Right ventricle myocardium superior (tissue), 1 donor: ENCODE measurements around the gene IBA57. TPM values are rescaled to one million over a fixed set of nuclear protein-coding genes. Genes with fewer than 3 reads are reported as not detected.
"Not testable (repeated sequence)": the region's sequence is repeated elsewhere in the genome, so short reads cannot be mapped to it uniquely, and the experiment has no call there.

Source experiments
- ATAC-seq: fragments of 200-7000 bp; cut with Tn5 transposase; one replicate; pipeline ENCODE4 v1.9.1; 2020; ENCODE audit warnings: mild to moderate bottlenecking; ENCODE audit not compliant: poor library complexity
- DNase-seq: peaks from one replicate; pipeline ENCODE4 v3.0.0-alpha.2; 2020
- intact Hi-C: fragments of 100-400 bp; cut with DNase I; formaldehyde crosslinking; loops from one replicate; pipeline ENCODE4 v1.11.2; 2022
- total RNA-seq: library from RNA; stranded (reverse); fragmentation: NEBNext Ultra II Directional; extraction: Animal tissue kit (Norgen Biotek cat#: 25700); gene quantifications from one replicate; pipeline ENCODE4 v1.2.1, GENCODE V29; 2021
- donor health status: DM: no; HTN: yes; CAD: no; lungs with severe emphysema.

IBA57 gene
- total RNA-seq, 1 donor from 2014 or later: 14.8 TPM

GRCh38 chr1:228216371-228217320 lies 51.0 kb downstream of the IBA57 start:
- ATAC-seq (peak; percentile 45), DNase-seq (peak; percentile 66)
- intact Hi-C loops: no loop called here

- intact Hi-C loops: no loop called here
- ATAC-seq (no peak), DNase-seq (no peak)
Observed at GRCh38 chr1:228217551-228218344, 52.1 kb downstream of the IBA57 start.

DNA sequence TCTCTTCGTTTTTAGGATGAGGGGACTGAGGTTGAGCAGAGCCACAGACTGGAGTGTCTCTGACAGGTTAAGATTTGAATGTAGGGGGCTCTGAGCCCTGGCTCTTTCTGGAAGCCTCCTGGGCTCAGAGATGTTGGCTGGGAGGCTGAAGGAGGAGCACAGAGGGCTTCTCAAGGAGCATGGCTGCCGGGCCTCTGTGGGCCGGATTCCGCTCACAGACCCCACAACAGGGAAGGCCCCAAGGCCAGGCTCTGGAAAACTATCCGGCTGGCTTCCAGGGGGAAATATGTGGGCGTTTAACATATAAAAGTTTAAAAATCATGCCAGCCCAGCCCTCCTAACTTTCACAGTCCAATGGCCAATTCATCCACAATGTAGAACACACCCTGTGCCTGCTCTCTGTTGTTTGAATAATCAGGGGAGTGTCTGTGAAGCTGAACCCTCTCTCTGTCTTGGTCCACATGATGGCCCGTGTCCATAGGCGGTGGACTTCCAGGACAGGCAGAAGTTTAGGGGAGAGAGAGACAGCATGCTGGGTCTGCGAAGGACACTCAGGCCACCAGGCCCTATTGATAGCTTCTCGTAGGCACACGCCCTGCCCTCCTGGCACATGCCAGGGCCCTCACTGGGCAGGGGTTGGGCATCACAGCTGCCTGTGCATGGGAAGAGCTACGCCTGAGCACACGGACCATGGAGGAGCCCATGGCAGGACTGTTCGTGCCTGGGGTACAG lies 53.1 kb downstream of the IBA57 start:
- ATAC-seq (peak; percentile 6), DNase-seq (no peak)

GRCh38 chr1:228219245-228219961 lies 53.8 kb downstream of the IBA57 start:
- no peak for ATAC-seq
- intact Hi-C loops: no loop called here
- DNase-seq: no peak

More for the DNA sequence above, 53.1 kb downstream of the IBA57 start:
- intact Hi-C loops: no loop called here

DNA sequence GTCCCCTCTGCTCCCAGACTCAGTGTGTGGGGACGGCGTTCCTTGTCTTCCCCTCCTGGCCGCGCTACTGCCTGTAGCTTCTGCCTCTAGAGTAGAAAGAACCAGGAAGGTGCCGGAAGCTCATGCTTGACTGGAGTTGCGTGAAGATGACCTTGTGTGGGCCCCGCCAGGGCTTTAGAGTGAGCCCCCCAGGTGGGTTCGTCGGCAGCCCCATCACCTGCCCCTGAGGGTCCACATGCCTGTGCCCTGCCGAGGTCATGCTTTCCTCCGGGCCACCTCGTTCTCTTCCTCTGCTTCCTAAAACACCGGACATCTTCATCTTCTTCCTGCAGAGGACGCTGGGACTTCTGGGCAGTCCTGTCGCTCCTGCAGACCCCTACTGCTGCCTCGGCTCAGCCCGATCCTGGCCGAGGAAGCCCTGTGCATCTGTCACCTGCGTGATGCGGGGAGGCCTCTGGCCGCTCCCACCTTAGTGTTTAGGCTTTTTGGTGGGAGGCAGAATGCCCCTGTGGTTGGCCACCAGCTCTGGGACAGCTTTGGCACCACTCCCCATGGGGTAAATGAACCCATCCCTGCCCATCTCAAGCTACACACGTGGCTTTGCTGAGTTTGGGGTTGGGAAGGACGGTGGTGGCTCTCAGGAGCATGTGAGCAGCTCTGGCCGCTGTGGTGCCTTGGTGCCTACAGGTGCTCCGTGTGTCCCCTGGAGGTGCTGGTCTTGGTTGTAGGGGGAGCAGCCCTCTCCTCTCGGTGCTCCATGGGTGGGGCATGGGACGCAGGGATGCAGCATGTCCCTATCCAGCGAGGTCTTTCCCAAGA lies 54.6 kb downstream of the IBA57 start:
- intact Hi-C loops: no loop called here
- ATAC-seq (no peak), DNase-seq (no peak)

GRCh38 chr1:228221097-228221496 lies 55.5 kb downstream of the IBA57 start:
- ATAC-seq, intact Hi-C loops, DNase-seq: not testable (repeated sequence)

- no peak for DNase-seq
- intact Hi-C loops: no loop called here
- ATAC-seq: no peak
Observed at GRCh38 chr1:228222548-228222947, 56.9 kb downstream of the IBA57 start.

DNA sequence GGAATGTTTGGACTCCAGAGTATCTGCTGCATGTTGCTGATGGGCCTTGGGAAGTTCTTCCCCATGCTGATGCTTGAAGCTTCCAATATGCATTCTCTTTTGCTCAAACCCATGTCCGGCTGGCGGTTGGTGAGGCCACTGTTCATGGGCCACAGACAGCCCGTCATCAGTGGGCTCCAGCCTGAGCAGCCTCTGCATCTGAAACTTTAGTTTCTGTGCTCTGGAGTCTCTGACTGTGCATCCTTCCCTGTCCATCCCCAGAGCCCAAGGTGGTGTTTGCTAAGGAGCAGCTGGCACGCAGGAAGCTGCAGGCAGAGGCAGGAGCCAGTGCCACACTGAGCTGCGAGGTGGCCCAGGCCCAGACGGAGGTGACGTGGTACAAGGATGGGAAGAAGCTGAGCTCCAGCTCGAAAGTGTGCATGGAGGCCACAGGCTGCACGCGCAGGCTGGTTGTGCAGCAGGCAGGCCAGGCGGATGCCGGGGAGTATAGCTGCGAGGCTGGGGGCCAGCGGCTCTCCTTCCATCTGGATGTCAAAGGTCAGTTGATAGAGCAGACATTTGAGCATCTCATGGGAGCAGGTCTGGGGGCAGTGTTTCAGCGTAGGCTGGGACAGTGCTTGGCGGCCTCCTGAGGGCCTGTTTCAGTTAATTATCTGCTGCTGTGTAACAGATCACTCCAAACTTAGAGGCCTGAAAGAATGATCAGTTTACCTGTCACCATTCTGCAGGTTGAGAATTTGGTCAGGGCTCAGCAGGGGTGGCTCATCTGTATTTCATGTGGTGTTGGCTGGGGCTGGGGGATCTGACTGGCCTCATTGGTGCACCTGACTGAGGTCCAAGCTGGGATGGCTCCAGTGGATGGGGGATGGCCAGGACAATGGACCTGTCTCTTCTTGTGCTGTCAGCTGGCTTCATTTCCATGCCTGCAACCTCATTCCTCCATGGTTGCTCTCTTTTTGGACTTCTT lies 58.9 kb downstream of the IBA57 start:
- intact Hi-C loops: no loop called here
- DNase-seq: no peak
- no peak for ATAC-seq

GRCh38 chr1:228225165-228225710 lies 59.6 kb downstream of the IBA57 start:
- ATAC-seq: no peak
- intact Hi-C loops: no loop called here

GRCh38 chr1:228225740-228226139 lies 60.1 kb downstream of the IBA57 start:
- intact Hi-C loops: no loop called here
- ATAC-seq: no peak
- no peak for DNase-seq

More at GRCh38 chr1:228225165-228225710, 59.6 kb downstream of the IBA57 start:
- DNase-seq: no peak

- ATAC-seq (no peak), DNase-seq (no peak)
- intact Hi-C loops: no loop called here
Observed at GRCh38 chr1:228226141-228226874, 60.7 kb downstream of the IBA57 start.

GRCh38 chr1:228226956-228227791 lies 61.6 kb downstream of the IBA57 start:
- intact Hi-C loops: no loop called here
- ATAC-seq: peak; percentile 11
- peak; percentile 34 for DNase-seq

DNA sequence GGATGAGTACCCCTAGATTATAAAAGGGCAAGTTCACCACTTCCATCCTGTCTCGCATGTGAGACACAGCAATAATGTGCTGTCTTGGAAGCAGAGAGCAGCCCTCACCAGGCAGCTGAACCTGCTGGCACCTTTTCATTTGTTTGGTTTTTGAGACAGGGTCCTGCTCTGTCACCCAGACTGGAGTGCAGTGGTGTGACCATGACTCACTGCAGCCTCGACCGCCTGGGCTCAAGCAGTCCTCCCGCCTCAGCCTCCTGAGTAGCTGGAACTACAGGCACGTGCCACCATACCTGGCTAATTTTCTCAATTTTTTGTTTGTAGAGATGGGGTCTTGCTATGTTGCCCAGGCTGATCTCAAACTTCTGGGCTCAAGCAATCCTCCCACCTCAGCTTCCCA lies 62.5 kb downstream of the IBA57 start:
- intact Hi-C loops, DNase-seq, ATAC-seq: not testable (repeated sequence)

- ATAC-seq (no peak), DNase-seq (no peak)
- intact Hi-C loops: no loop called here
Observed at GRCh38 chr1:228228601-228229074, 63.0 kb downstream of the IBA57 start.

GRCh38 chr1:228231189-228231588 lies 65.6 kb downstream of the IBA57 start:
- DNase-seq (no peak), ATAC-seq (no peak)
- intact Hi-C loops: no loop called here
